GM23248 (cell line): Measurements from ENCODE around the gene C5AR2. TPM values are rescaled to one million over a fixed set of nuclear protein-coding genes. Genes with fewer than 3 reads are reported as not detected.

Source experiments
- DNase-seq: peaks from one replicate; pipeline ENCODE4 v3.0.0-alpha.2; 2015
- H2AFZ ChIP-seq: fragments of 200-600 bp; sonication (generic); 2 replicates; pipeline ENCODE4 v1.6.1; 2016; ENCODE audit warnings: antibody characterized with exemption
- H3F3A ChIP-seq: fragments of 200-600 bp; sonication (generic); 2 replicates; pipeline ENCODE4 v1.6.1; 2016; ENCODE audit warnings: mild to moderate bottlenecking, antibody characterized with exemption, mixed run types; ENCODE audit not compliant: insufficient read depth
- H3K27ac ChIP-seq: fragments of 200-600 bp; sonication (generic); 2 replicates; pipeline ENCODE4 v1.5.1; 2016; ENCODE audit warnings: mild to moderate bottlenecking
- H3K27me3 ChIP-seq: fragments of 200-600 bp; sonication (generic); replicated peaks from 2 replicates; pipeline ENCODE4 v1.6.1; 2016; ENCODE audit warnings: mild to moderate bottlenecking; ENCODE audit not compliant: insufficient read depth
- H3K36me3 ChIP-seq: fragments of 200-600 bp; sonication (generic); 2 replicates; pipeline ENCODE4 v1.6.1; 2016; ENCODE audit warnings: low read depth, mild to moderate bottlenecking
- H3K4me1 ChIP-seq: fragments of 200-600 bp; sonication (generic); 2 replicates; pipeline ENCODE4 v1.6.1; 2016; ENCODE audit warnings: mild to moderate bottlenecking; ENCODE audit not compliant: insufficient read depth
- H3K4me2 ChIP-seq: fragments of 200-600 bp; sonication (generic); one replicate; pipeline ENCODE4 v1.6.1; 2016; ENCODE audit warnings: mild to moderate bottlenecking; ENCODE audit not compliant: unreplicated experiment
- H3K4me3 ChIP-seq: fragments of 200-600 bp; sonication (generic); 2 replicates; pipeline ENCODE4 v1.5.1; 2016; ENCODE audit warnings: mild to moderate bottlenecking
- H3K79me2 ChIP-seq: fragments of 200-600 bp; sonication (generic); 2 replicates; pipeline ENCODE4 v1.6.1; 2016; ENCODE audit warnings: mild to moderate bottlenecking; ENCODE audit not compliant: insufficient read depth
- H3K9ac ChIP-seq: fragments of 200-600 bp; sonication (generic); 2 replicates; pipeline ENCODE4 v1.6.1; 2016; ENCODE audit warnings: mild to moderate bottlenecking
- H3K9me2 ChIP-seq: fragments of 200-600 bp; sonication (generic); 2 replicates; pipeline ENCODE4 v1.6.1; 2016; ENCODE audit warnings: mixed run types, mild to moderate bottlenecking, moderate library complexity; ENCODE audit not compliant: insufficient read depth
- H3K9me3 ChIP-seq: fragments of 200-600 bp; sonication (generic); one replicate; pipeline ENCODE4 v1.6.1; 2017; ENCODE audit warnings: low read depth
- H4K20me1 ChIP-seq: fragments of 200-600 bp; sonication (generic); 2 replicates; pipeline ENCODE4 v1.6.0; 2016; ENCODE audit not compliant: insufficient read depth
- EZH2 ChIP-seq: fragments of 200-600 bp; sonication (generic); IDR thresholded peaks from 2 replicates; pipeline ENCODE4 v1.6.1; 2018; ENCODE audit warnings: antibody characterized with exemption, mild to moderate bottlenecking; ENCODE audit not compliant: insufficient read depth, poor library complexity, severe bottlenecking
- EZH2phosphoT487 ChIP-seq: fragments of 200-600 bp; sonication (generic); IDR thresholded peaks from 2 replicates; pipeline ENCODE4 v1.6.1; 2018; ENCODE audit warnings: antibody characterized with exemption, moderate library complexity, mild to moderate bottlenecking, low read depth; ENCODE audit not compliant: insufficient read depth
- WGBS, 2 experiments: methylation state at CpG; one replicate each; pipeline ENCODE4 v1.1.6; 2015 to 2017; ENCODE audit warnings: low lambda C conversion rate in 2 of 2, low coverage in 1 of 2; ENCODE audit errors: missing lambda C conversion rate in 2 of 2; 5-methylcytosine and 5-hydroxymethylcytosine counted together
- in situ Hi-C: fragments of 300-500 bp; cut with MboI; formaldehyde crosslinking; loops from 2 replicates; pipeline ENCODE4 v1.15.0; 2020
- polyA plus RNA-seq: library from polyadenylated mRNA; unstranded; fragments of >200 nt; fragmentation: Nextera tagmentation; extraction: Ambion mirVana; gene quantifications from 2 replicates; pipeline ENCODE4 v1.2.1, GENCODE V29; 2016
- total RNA-seq: library from RNA; depleted of rRNA; stranded (reverse); fragments of >200 nt; shearing (Covaris generic); gene quantifications from 2 replicates; pipeline ENCODE4 v1.2.3, GENCODE V29; 2014

C5AR2 gene
- total and polyA plus RNA-seq, 2 experiments from 2014 or later, result 0.03 to 1.9 TPM

- no peaks in the 10 kb centered on the region for H3K27me3 ChIP-seq
- 97 to 98% methylated on average over 21 to 23 of the region's 24 CpGs for whole genome bisulfite sequencing, 2 experiments
- H3K9ac ChIP-seq, result no peak overlapping the region
- H3K9me2 ChIP-seq, result no peaks in the 10 kb centered on the region
- no peaks in the 10 kb centered on the region for H3K9me3 ChIP-seq
- no peak overlapping the region for H3K4me3 ChIP-seq
- H3K79me2 ChIP-seq, result peaks cover 52% of the 10 kb centered on the region
- no peaks in the 10 kb centered on the region for H4K20me1 ChIP-seq
- H3K27ac ChIP-seq, result no peak overlapping the region
- DNase-seq, result no peak
- H3K4me2 ChIP-seq, result no peak overlapping the region
- H3F3A ChIP-seq, result no peaks in the 10 kb centered on the region
- TF ChIP-seq EZH2 (no peak), EZH2phosphoT487 (no peak)
- peaks cover 10% of the 10 kb centered on the region; the same call in 1 of the 2 replicates for H3K4me1 ChIP-seq
- in situ Hi-C loops, result no loop called here
- H2AFZ ChIP-seq, result no peak overlapping the region
- H3K36me3 ChIP-seq, result peaks cover 34% of the 10 kb centered on the region; the same call in 1 of the 2 replicates
These were observed 21.3 kb downstream of the C5AR2 start for GRCh38 chr19:47353307-47353712.

- H3K4me2 ChIP-seq, result no peak overlapping the region
- H3K9me3 ChIP-seq, result no peaks in the 10 kb centered on the region
- H3K4me3 ChIP-seq, result no peak overlapping the region
- H3K4me1 ChIP-seq, result no peaks in the 10 kb centered on the region
- peaks cover 31% of the 10 kb centered on the region; the same call in 1 of the 2 replicates for H3K36me3 ChIP-seq
- H4K20me1 ChIP-seq, result no peaks in the 10 kb centered on the region
- TF ChIP-seq EZH2phosphoT487 (no peak), EZH2 (no peak)
- peaks cover 25% of the 10 kb centered on the region for H3K79me2 ChIP-seq
- DNase-seq, result no peak
- no peak overlapping the region for H3K9ac ChIP-seq
- H3F3A ChIP-seq, result no peaks in the 10 kb centered on the region
- no peaks in the 10 kb centered on the region for H3K9me2 ChIP-seq
- no peaks in the 10 kb centered on the region for H3K27me3 ChIP-seq
- H3K27ac ChIP-seq, result no peak overlapping the region
- WGBS, 2 experiments, result 97 to 99% methylated on average over 6 of the region's 6 CpGs
- in situ Hi-C loops, result no loop called here
- H2AFZ ChIP-seq, result no peak overlapping the region
These were observed 24.9 kb downstream of the C5AR2 start for GRCh38 chr19:47356900-47357299.

DNA sequence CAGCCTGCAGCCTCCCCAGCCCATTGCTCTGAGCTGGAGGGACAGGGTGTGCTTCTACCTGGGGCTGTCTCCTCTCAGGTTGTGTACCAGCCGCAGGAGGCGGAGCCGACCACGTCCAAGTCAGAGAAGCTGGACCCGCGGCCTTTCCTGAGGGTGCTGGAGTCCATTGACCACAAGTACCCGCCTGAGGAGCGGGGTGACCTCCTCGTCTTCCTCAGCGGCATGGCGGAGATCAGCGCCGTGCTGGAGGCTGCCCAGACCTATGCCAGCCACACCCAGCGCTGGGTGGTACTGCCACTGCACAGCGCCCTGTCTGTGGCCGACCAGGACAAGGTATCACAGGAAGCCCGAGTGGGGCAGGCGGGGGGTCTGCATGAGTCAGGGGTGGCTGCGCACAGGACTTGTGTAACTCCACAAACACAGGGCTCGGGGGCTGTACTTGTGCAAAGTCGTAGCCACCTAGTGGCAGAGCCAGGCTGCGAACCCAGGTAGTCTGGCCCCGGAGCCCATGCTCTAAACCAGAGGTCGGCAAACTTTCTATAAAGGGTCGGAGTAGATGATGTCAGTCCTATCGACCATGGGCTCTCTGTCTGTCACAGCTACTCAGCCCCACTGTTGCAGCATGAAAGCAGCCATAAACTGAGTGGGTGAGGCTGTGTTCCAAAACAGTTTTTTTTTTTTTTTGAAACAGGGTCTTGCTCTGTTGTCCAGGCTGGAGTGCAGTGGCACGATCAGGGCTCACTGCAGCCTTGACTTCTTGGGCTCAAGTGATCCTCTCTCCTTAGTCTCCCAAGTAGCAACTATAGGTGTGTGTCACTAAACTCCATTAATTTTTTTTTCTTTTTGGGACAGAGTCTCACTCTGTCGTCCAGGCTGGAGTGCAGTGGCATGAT lies 26.1 kb downstream of the C5AR2 start:
- 94% methylated on average over 26 to 28 of the region's 28 CpGs for WGBS, 2 experiments
- no peak for DNase-seq
- in situ Hi-C loops, result no loop called here
- Histone ChIP-seq H3K9ac (no peak overlapping the region), H3K9me3 (no peaks in the 10 kb centered on the region), H3K9me2 (no peaks in the 10 kb centered on the region), H3K4me3 (no peak overlapping the region), H3F3A (no peaks in the 10 kb centered on the region), H3K27ac (no peak overlapping the region), H3K36me3 (peaks cover 31% of the 10 kb centered on the region; the same call in 1 of the 2 replicates), H2AFZ (no peak overlapping the region), H3K4me2 (no peak overlapping the region), H3K27me3 (no peaks in the 10 kb centered on the region), H3K79me2 (peaks cover 14% of the 10 kb centered on the region), H4K20me1 (no peaks in the 10 kb centered on the region), H3K4me1 (no peaks in the 10 kb centered on the region)
- TF ChIP-seq EZH2phosphoT487 (no peak), EZH2 (no peak)

DNA sequence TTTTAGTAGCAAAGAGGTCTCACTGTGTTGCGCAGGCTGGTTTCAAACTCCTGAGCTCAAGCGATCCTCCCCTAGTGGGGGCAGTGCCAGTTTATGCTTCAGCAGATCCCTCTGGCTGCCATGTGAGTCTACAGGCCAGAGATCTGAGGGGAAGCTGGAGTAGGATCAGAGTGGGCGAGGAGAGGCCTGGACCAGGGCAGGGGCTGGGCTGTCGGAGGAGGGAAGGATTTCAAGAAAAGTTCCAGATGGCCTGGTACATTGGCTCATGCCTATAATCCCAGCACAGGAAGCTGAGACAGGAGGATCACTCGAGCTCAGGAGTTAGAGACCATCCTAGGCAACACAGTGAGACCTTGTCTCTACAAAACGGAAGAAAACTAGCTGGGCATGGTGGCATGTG lies 27.0 kb downstream of the C5AR2 start:
- Histone ChIP-seq H3K9me2 (no peaks in the 10 kb centered on the region), H3K4me2 (no peak overlapping the region), H3K4me3 (no peak overlapping the region), H3K27ac (no peak overlapping the region), H3K27me3 (no peaks in the 10 kb centered on the region), H3K4me1 (no peaks in the 10 kb centered on the region), H4K20me1 (no peaks in the 10 kb centered on the region), H3K36me3 (peaks cover 27% of the 10 kb centered on the region; the same call in 1 of the 2 replicates), H3K9ac (no peak overlapping the region), H2AFZ (no peak overlapping the region), H3F3A (no peaks in the 10 kb centered on the region), H3K9me3 (no peaks in the 10 kb centered on the region), H3K79me2 (peaks cover 5% of the 10 kb centered on the region)
- 78 to 80% methylated on average over 6 of the region's 6 CpGs for WGBS, 2 experiments
- no peak for TF ChIP-seq EZH2phosphoT487
- no peak for TF ChIP-seq EZH2
- DNase-seq, result no peak
- in situ Hi-C loops, result no loop called here

GRCh38 chr19:47362321-47362720 lies 30.3 kb downstream of the C5AR2 start:
- Histone ChIP-seq H2AFZ (no peak overlapping the region), H3K36me3 (peaks cover 1% of the 10 kb centered on the region; the same call in 1 of the 2 replicates), H3K4me2 (no peak overlapping the region), H3K4me3 (no peak overlapping the region), H3F3A (no peaks in the 10 kb centered on the region), H3K9me2 (no peaks in the 10 kb centered on the region), H3K4me1 (no peaks in the 10 kb centered on the region), H3K27me3 (no peaks in the 10 kb centered on the region), H3K9me3 (no peaks in the 10 kb centered on the region), H3K27ac (no peak overlapping the region), H4K20me1 (no peaks in the 10 kb centered on the region), H3K9ac (no peak overlapping the region), H3K79me2 (no peaks in the 10 kb centered on the region)
- TF ChIP-seq EZH2 (no peak), EZH2phosphoT487 (no peak)
- no peak for DNase-seq
- in situ Hi-C loops, result no loop called here
- WGBS, 2 experiments, result 92 to 98% methylated on average over 21 of the region's 21 CpGs
